Stimulated activated CD8-positive, alpha-beta memory T cell treated with anti-CD3 and anti-CD28 coated beads, Interleukin-12 subunit alpha, Interleukin-12 subunit beta, amount 100 ng/mL, for 4 hours (primary cell): ENCODE measurements around the gene GNG8.
"Not testable (repeated sequence)": the region's sequence is repeated elsewhere in the genome, so short reads cannot be mapped to it uniquely, and the experiment has no call there.

ENCODE experiments used
- DNase-seq: peaks from one replicate; pipeline ENCODE4 v3.0.0-alpha.2; 2020; ENCODE audit warnings: low read depth

The GNG8 gene

GRCh38 chr19:46646402-46646801 is 10.4 kb upstream of the GNG8 start:
- DNase-seq: no peak

GRCh38 chr19:46644720-46645119 is 8.7 kb upstream of the GNG8 start:
- no peak for DNase-seq

GRCh38 chr19:46640656-46641055 is 4.7 kb upstream of the GNG8 start:
- no peak for DNase-seq

- DNase-seq: no peak
These were observed 3.6 kb upstream of the GNG8 start for GRCh38 chr19:46639358-46640182.

GRCh38 chr19:46637224-46637623 is 1.2 kb upstream of the GNG8 start:
- no peak for DNase-seq

GRCh38 chr19:46634656-46635218 is 1.3 kb downstream of the GNG8 start:
- DNase-seq: no peak

GRCh38 chr19:46634045-46634655 is 1.9 kb downstream of the GNG8 start:
- DNase-seq: peak; percentile 79

GRCh38 chr19:46633130-46633529 is 2.9 kb downstream of the GNG8 start:
- no peak for DNase-seq

- DNase-seq: no peak
These were observed 4.5 kb downstream of the GNG8 start for GRCh38 chr19:46631481-46631880.

GRCh38 chr19:46630586-46631205 is 5.3 kb downstream of the GNG8 start:
- DNase-seq: no peak

GRCh38 chr19:46629546-46630025 is 6.4 kb downstream of the GNG8 start:
- no peak for DNase-seq

- not testable (repeated sequence) for DNase-seq
These were observed 7.0 kb downstream of the GNG8 start for GRCh38 chr19:46628970-46629369.

- DNase-seq: no peak
These were observed 9.6 kb downstream of the GNG8 start for GRCh38 chr19:46626446-46626845.

- DNase-seq: no peak
These were observed 10.3 kb downstream of the GNG8 start for GRCh38 chr19:46625731-46626130.

- no peak for DNase-seq
These were observed 10.9 kb downstream of the GNG8 start, which contains the start of gene PTGIR for GRCh38 chr19:46624958-46625661. PTGIR (minus strand) TSS chr19:46625089; CDS start chr19:46624225, 864 bp downstream.

- no peak for DNase-seq
These were observed 12.0 kb downstream of the GNG8 start for GRCh38 chr19:46623915-46624502.

- no peak for DNase-seq
These were observed 13.9 kb downstream of the GNG8 start for GRCh38 chr19:46622118-46622446.

- no peak for DNase-seq
These were observed 14.5 kb downstream of the GNG8 start for GRCh38 chr19:46621191-46622117.

- DNase-seq: no peak
These were observed 15.3 kb downstream of the GNG8 start for GRCh38 chr19:46620716-46621115.

GRCh38 chr19:46620267-46620666 is 15.7 kb downstream of the GNG8 start:
- no peak for DNase-seq
